Activated naive CD4-positive, alpha-beta T cell treated with anti-CD3 and anti-CD28 coated beads, Interleukin-2, amount 10 ng/mL, durations not matched to agents 7 days and 5 days (primary cell): ENCODE results near the gene SMARCD1.
"Not testable (repeated sequence)": the region's sequence is repeated elsewhere in the genome, so short reads cannot be mapped to it uniquely, and the experiment has no call there.

Source experiments
- CTCF ChIA-PET: fragments of 350-600 bp; sonication (Branson Sonifier 250); formaldehyde crosslinking; loops from one replicate; lab custom pipeline; 2021; ENCODE audit warnings: antibody characterized with exemption; lab: Charles Lee
- DNase-seq: peaks from one replicate; pipeline ENCODE4 v3.0.0-alpha.2; 2020
- H3K27ac Mint-ChIP-seq: one replicate; pipeline ENCODE4 v1.8.0; 2021; ENCODE audit warnings: mild to moderate bottlenecking, moderate library complexity, mixed read lengths
- H3K27me3 Mint-ChIP-seq: one replicate; pipeline ENCODE4 v1.8.0; 2021; ENCODE audit warnings: mild to moderate bottlenecking, mixed read lengths
- H3K36me3 Mint-ChIP-seq: one replicate; pipeline ENCODE4 v1.8.0; 2021; ENCODE audit warnings: mixed read lengths
- H3K4me1 Mint-ChIP-seq: one replicate; pipeline ENCODE4 v1.8.0; 2021; ENCODE audit warnings: mixed read lengths
- H3K4me3 Mint-ChIP-seq: one replicate; pipeline ENCODE4 v1.8.0; 2021; ENCODE audit warnings: mild to moderate bottlenecking, moderate library complexity, mixed read lengths
- H3K9me3 Mint-ChIP-seq: one replicate; pipeline ENCODE4 v1.8.0; 2021; ENCODE audit warnings: mixed read lengths

The SMARCD1 gene

DNA sequence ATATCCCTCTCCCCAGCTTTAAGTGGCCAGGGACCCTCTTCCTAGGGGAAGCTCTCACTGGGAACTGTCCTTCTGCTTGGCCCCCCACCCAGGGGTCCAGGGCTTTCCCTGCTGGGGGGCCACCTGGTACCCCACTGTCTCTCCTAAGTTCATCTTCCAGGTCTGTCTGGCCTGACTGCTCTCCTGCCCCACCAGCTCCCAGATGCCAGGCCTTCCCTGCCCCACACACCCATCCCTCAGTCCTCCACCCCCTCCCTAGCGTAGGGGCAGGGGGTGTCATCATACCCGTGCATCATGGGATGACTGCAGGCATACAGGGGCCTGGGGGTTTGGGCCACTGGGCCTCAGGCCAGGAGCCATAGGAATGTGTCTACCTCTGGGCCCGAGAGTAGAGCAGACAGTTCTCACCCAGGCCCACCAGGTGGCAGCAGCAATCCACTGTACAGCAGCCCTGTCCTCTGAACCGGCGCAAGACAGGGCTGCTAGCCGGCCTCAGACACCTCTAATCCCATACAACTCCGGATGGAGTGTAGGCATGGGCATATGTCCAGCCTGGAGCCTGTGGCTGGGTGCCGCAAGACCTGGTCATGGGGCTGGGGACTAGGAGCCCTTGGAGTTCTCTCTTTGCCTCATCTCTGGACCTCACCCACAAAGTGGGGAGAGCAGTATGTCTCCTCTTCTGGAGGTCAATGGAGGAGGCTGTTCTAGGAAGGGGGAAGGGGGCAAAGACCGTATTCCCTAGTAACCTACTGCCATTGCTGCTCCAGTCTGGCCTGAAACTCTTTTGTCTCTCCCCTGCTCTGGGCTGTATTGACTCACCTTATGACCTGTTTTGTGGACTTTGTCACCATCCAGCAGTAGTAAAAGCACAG lies 10.0 kb upstream of the SMARCD1 start:
- Mint-ChIP-seq H3K9me3 (no peaks in the 10 kb centered on the region), H3K36me3 (no peaks in the 10 kb centered on the region), H3K4me3 (no peak overlapping the region), H3K27ac (no peak overlapping the region), H3K4me1 (peaks cover 7% of the 10 kb centered on the region), H3K27me3 (peaks cover 41% of the 10 kb centered on the region)
- DNase-seq = peak; percentile 88
- CTCF ChIA-PET = interaction anchor here (0.8 to 13.7 kb wide), 14 partner anchors 8 to 108 kb away, joined by 3 to 232 read pairs (median 5); partner anchors contain the start of genes COX14 and SMARCD1

DNA sequence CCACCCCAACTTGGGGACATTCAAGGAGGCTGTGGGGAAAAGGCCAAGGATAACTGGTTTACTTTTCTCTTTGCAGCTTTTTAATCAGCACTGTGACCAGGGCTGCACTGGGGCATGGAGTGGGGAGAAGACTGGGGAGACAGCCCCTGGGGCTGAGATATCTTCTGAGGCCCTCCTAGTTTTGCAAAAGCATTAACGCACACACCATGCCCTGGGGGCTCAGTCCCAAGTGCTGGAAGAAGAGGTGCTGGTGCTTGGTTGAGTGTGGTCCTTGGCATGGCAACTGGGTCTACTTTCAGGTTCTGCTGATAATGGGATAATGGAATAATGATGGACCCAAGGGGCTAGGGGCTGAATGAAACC lies 9.4 kb upstream of the SMARCD1 start:
- H3K27me3 Mint-ChIP-seq = peaks cover 35% of the 10 kb centered on the region
- CTCF ChIA-PET = interaction anchor here (1.0 to 13.7 kb wide), 6 partner anchors 9 to 108 kb away, joined by 3 to 232 read pairs (median 6); partner anchors contain the start of gene SMARCD1
- H3K27ac Mint-ChIP-seq = no peak overlapping the region
- H3K36me3 Mint-ChIP-seq = no peaks in the 10 kb centered on the region
- H3K4me3 Mint-ChIP-seq = no peak overlapping the region
- no peaks in the 10 kb centered on the region for H3K9me3 Mint-ChIP-seq
- DNase-seq = no peak
- H3K4me1 Mint-ChIP-seq = peaks cover under 1% of the 10 kb centered on the region

DNA sequence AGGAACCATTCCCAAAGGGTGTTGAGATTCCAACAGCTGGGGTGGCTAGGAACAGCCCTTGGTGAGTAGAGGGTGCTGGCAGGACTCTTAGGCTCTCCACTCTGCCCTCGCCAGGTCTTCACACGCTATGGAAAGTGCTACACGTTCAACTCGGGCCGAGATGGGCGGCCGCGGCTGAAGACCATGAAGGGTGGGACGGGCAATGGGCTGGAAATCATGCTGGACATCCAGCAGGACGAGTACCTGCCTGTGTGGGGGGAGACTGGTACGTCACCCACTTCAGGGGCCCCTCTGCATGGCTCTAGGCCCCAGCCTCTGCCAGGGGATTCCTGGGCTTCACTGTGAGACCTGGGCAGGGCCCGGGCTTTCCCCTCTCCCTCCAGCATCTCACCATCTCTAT lies 8.0 kb upstream of the SMARCD1 start:
- H3K27me3 Mint-ChIP-seq = peaks cover 35% of the 10 kb centered on the region
- DNase-seq = no peak
- no peaks in the 10 kb centered on the region for H3K4me1 Mint-ChIP-seq
- no peaks in the 10 kb centered on the region for H3K36me3 Mint-ChIP-seq
- H3K9me3 Mint-ChIP-seq = no peaks in the 10 kb centered on the region
- H3K27ac Mint-ChIP-seq = no peak overlapping the region
- H3K4me3 Mint-ChIP-seq = no peak overlapping the region
- CTCF ChIA-PET = interaction anchor here (0.9 to 13.7 kb wide), 5 partner anchors 8 to 110 kb away, joined by 3 to 232 read pairs (median 5); partner anchors contain the start of gene SMARCD1

DNA sequence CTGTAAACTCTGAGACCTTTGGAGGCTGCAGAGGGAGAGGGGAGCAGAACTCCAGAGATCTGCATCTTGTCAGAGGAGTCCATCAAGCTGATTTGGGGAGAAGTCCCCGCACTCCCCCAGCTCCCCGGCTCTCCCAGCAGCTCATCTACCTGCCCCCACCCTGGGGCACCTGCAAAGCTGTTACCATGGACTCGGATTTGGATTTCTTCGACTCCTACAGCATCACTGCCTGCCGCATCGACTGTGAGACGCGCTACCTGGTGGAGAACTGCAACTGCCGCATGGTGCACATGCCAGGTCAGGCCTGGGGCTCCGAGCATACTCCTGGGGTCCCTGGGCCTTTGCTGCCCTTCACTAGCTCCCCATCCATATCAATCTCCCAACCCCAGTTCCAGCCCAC lies 6.9 kb upstream of the SMARCD1 start:
- Mint-ChIP-seq H3K9me3 (no peaks in the 10 kb centered on the region), H3K36me3 (no peaks in the 10 kb centered on the region), H3K4me1 (no peaks in the 10 kb centered on the region), H3K27me3 (peaks cover 31% of the 10 kb centered on the region), H3K4me3 (no peak overlapping the region), H3K27ac (no peak overlapping the region)
- no peak for DNase-seq
- CTCF ChIA-PET = interaction anchor here (0.7 to 1.5 kb wide), 2 partner anchors 33 to 206 kb away, joined by 3 to 6 read pairs; partner anchors contain the start of gene COX14

DNA sequence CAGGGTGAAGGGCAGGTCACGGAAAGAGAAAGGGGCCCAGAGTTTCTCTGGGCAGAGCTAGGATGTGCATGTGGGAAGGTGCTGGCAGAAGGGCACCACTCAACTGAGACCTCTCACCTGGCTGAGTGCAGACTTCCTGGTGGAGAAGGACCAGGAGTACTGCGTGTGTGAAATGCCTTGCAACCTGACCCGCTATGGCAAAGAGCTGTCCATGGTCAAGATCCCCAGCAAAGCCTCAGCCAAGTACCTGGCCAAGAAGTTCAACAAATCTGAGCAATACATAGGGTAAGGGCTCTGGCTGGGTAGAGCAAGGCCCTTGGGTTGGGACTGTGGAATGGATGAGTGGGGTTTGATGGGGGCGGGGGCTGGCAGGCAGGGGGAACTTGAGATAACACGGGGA lies 5.4 kb upstream of the SMARCD1 start:
- Mint-ChIP-seq H3K36me3 (no peaks in the 10 kb centered on the region), H3K27ac (no peak overlapping the region), H3K9me3 (no peaks in the 10 kb centered on the region), H3K4me3 (no peak overlapping the region), H3K27me3 (peaks cover 30% of the 10 kb centered on the region), H3K4me1 (peaks cover 7% of the 10 kb centered on the region)
- CTCF ChIA-PET = interaction anchor here (1.2 kb wide), 1 partner anchor 40 kb away, joined by 3 read pairs; no protein-coding TSS in a partner anchor
- DNase-seq = no peak

DNA sequence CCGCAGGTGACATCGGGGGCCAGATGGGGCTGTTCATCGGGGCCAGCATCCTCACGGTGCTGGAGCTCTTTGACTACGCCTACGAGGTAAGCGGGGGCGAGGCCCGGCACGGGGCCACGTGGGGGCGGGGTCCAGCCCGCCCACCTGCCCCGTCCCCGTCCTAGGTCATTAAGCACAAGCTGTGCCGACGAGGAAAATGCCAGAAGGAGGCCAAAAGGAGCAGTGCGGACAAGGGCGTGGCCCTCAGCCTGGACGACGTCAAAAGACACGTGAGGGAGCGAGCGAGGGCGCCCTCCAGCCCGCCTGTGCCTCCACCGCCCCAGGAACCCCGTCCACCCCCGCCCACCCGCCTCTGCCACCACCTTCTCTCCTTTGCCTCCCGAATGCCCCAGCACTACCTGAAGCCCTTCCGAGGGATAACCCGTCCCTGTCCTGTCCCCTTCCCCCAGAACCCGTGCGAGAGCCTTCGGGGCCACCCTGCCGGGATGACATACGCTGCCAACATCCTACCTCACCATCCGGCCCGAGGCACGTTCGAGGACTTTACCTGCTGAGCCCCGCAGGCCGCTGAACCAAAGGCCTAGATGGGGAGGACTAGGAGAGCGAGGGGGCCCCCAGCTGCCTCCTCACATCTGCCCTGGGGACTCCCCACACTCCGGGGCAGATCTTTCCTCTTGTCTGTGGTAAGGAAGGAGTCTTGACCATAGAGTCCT lies 3.9 kb upstream of the SMARCD1 start:
- no peaks in the 10 kb centered on the region for H3K36me3 Mint-ChIP-seq
- no peak overlapping the region for H3K4me3 Mint-ChIP-seq
- CTCF ChIA-PET = interaction anchor here (1.0 to 3.4 kb wide), 3 partner anchors 11 to 114 kb away, joined by 3 to 21 read pairs (median 7); no protein-coding TSS in a partner anchor
- DNase-seq = no peak
- H3K27ac Mint-ChIP-seq = no peak overlapping the region
- H3K9me3 Mint-ChIP-seq = no peaks in the 10 kb centered on the region
- H3K27me3 Mint-ChIP-seq = peaks cover 20% of the 10 kb centered on the region
- H3K4me1 Mint-ChIP-seq = peaks cover 17% of the 10 kb centered on the region

DNA sequence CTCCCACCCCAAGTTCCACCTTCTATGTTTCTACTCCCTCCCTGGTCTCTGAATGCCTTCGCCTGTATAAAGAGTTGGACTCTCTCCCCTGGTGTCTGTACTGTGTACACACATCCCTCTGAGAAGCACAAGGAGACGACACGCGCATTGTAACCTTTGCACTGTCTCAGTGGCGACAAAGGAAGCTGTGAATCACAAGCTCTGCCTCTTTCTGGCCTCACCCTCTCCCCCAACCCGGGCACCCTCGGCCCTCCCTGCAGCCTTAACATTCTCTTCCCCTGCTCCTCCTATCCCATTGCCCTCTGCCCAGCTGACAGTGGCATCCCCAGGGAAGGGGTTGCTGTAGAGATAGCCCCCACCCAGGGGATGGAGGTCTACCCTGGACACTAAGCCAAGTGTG lies 2.5 kb upstream of the SMARCD1 start:
- Mint-ChIP-seq H3K27me3 (peaks cover 16% of the 10 kb centered on the region), H3K4me3 (no peak overlapping the region), H3K4me1 (peaks cover 25% of the 10 kb centered on the region), H3K27ac (no peak overlapping the region), H3K9me3 (no peaks in the 10 kb centered on the region), H3K36me3 (peaks cover 7% of the 10 kb centered on the region)
- CTCF ChIA-PET = interaction anchor here (0.9 to 5.6 kb wide), 7 partner anchors 8 to 116 kb away, joined by 3 to 40 read pairs (median 7); partner anchors contain the start of gene COX14
- no peak for DNase-seq

DNA sequence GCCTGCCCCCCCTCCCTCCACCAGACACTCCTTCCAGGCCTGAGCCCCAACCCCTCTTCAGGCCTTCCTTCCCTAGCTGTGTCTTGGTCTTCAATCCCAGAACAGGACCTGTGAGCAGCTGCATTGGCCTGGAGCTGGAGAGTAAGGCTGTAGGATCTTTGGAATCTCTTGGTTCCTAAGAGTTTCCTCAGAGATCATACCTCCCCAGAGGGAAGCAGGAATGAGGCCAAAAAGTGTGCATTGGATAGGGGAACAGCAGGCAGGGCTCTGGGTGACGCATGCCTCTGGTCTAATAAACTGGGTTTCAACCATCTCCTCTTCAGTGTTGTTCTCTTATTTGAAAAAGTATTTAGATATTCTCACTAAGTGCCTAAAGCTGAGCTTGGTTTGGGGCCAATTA lies 1.8 kb upstream of the SMARCD1 start:
- Mint-ChIP-seq H3K4me3 (peak overlapping the region; percentile 55), H3K9me3 (no peaks in the 10 kb centered on the region), H3K27me3 (peaks cover 9% of the 10 kb centered on the region), H3K27ac (peak overlapping the region; percentile 64), H3K4me1 (peaks cover 25% of the 10 kb centered on the region), H3K36me3 (peaks cover 7% of the 10 kb centered on the region)
- no peak for DNase-seq
- CTCF ChIA-PET = interaction anchor here (0.9 to 5.6 kb wide), 6 partner anchors 9 to 93 kb away, joined by 3 to 40 read pairs (median 12); partner anchors contain the start of genes COX14 and GPD1

DNA sequence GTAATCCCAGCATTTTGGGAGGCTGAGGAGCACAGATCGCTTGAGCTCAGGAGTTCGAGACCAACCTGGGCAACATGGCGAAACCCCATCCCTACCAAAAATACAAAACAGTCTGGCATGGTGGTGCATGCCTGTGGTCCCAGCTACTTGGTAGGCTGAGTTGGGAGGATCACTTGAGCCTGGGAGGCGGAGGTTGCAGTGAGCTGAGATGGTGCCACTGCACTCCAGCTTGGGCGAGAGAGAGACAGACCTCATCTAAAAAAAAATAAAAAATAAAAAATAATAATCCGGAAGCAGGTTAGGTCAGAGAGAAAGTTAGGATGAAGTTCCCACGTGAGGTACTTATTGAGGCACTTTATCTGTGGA lies 750 bp upstream of the SMARCD1 start:
- not testable (repeated sequence) for H3K27me3 Mint-ChIP-seq, DNase-seq, H3K36me3 Mint-ChIP-seq, H3K9me3 Mint-ChIP-seq
- Mint-ChIP-seq H3K27ac (peak overlapping the region; percentile 95), H3K4me1 (peaks cover 30% of the 10 kb centered on the region), H3K4me3 (peak overlapping the region; percentile 92)
- CTCF ChIA-PET = interaction anchor here (0.8 to 5.6 kb wide), 11 partner anchors 8 to 117 kb away, joined by 3 to 40 read pairs (median 5); partner anchors contain the start of genes COX14 and GPD1

DNA sequence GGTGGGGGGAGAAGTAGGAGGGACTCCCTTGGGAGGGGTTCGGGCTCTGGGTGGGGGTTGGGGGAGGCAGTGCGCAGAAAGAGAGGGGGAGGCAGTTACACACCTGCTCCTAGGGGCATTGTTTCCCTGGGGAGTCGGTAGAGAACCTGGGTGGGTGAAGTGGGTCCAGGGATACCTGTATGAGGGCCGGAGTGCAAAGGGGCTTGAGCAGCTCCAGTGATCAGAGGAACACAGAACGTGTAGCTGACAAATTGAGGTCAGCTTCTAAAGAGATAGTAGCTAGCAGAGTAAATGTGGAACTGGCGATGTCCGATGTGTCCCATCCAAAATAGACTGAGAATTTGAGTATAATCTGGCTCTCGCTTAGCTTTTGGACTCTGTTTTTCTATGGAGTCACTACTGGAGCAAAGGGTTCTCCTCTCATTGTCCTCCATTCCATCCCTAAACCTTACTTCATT lies 502 bp downstream of the SMARCD1 start:
- CTCF ChIA-PET = interaction anchor here (0.8 to 5.6 kb wide), 11 partner anchors 9 to 308 kb away, joined by 3 to 40 read pairs (median 5); partner anchors contain the start of gene COX14
- Mint-ChIP-seq H3K9me3 (no peaks in the 10 kb centered on the region), H3K36me3 (peaks cover 16% of the 10 kb centered on the region), H3K27me3 (peaks cover 6% of the 10 kb centered on the region), H3K4me1 (peaks cover 30% of the 10 kb centered on the region), H3K27ac (peak overlapping the region; percentile 86), H3K4me3 (peak overlapping the region; percentile 92)
- no peak for DNase-seq

DNA sequence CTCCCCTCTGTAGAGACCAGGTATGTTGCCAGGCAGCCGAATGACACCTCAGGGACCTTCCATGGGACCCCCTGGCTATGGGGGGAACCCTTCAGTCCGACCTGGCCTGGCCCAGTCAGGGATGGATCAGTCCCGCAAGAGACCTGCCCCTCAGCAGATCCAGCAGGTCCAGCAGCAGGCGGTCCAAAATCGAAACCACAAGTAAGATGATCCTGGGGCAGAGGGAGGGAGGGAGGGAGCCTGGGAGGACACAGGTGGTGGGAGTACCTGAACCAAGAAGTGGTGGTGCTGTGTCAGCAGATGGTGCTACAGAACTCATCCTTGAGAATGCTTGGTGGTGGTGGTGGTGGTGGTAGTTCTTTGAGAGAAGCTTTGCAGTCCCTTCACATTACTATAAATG lies 1.0 kb downstream of the SMARCD1 start:
- DNase-seq = peak; percentile 30
- H3K36me3 Mint-ChIP-seq = peaks cover 19% of the 10 kb centered on the region
- H3K9me3 Mint-ChIP-seq = no peaks in the 10 kb centered on the region
- H3K27ac Mint-ChIP-seq = peak overlapping the region; percentile 86
- CTCF ChIA-PET = interaction anchor here (0.8 to 5.6 kb wide), 7 partner anchors 12 to 309 kb away, joined by 3 to 40 read pairs (median 8); partner anchors contain the start of genes CERS5 and COX14
- H3K4me1 Mint-ChIP-seq = peaks cover 30% of the 10 kb centered on the region
- peaks cover 6% of the 10 kb centered on the region for H3K27me3 Mint-ChIP-seq
- H3K4me3 Mint-ChIP-seq = peak overlapping the region; percentile 92

DNA sequence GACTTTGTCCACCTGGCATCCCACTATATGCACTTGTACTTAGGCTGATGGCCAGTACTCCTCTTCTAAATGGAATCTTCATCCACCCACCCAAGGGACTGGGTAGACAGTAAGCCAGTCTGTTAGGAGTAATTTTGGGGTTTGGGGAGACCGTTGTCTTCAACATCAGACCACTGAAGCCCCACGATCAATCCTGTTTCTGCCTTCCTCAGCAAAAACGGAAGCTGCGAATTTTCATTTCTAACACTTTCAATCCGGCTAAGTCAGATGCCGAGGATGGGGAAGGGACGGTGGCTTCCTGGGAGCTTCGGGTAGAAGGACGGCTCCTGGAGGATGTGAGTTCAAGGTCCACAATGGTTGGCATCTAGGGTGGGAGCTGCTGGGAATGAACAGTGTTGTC lies 2.0 kb downstream of the SMARCD1 start:
- no peaks in the 10 kb centered on the region for H3K9me3 Mint-ChIP-seq
- CTCF ChIA-PET = interaction anchor here (0.7 to 5.6 kb wide), 10 partner anchors 13 to 89 kb away, joined by 3 to 20 read pairs (median 4); partner anchors contain the start of genes CERS5 and COX14
- H3K27me3 Mint-ChIP-seq = no peaks in the 10 kb centered on the region
- peaks cover 24% of the 10 kb centered on the region for H3K36me3 Mint-ChIP-seq
- peak overlapping the region; percentile 35 for H3K27ac Mint-ChIP-seq
- H3K4me3 Mint-ChIP-seq = no peak overlapping the region
- peaks cover 30% of the 10 kb centered on the region for H3K4me1 Mint-ChIP-seq
- DNase-seq = no peak

DNA sequence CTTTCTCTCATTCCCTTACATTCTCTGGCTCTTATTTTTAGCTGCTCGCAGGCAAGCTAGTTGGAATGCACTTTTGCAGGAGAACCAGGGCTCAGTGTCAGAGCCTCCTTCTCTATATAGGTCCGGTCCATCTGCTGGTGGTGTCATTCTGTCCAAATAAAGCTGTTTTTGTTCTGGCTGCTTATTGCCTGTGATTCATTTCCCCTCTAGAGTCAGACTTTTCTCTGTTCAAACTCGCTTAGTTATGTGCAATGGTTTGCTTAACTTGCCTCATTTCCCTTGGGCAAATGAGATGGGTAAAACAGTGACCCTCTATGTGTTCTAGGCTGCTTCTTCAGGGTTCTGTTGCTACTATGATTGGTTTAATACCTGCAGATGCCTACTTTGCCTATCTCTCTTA lies 2.9 kb downstream of the SMARCD1 start:
- Mint-ChIP-seq H3K27ac (no peak overlapping the region), H3K4me1 (peaks cover 30% of the 10 kb centered on the region), H3K9me3 (no peaks in the 10 kb centered on the region), H3K27me3 (no peaks in the 10 kb centered on the region), H3K36me3 (peaks cover 24% of the 10 kb centered on the region), H3K4me3 (no peak overlapping the region)
- DNase-seq = no peak
- CTCF ChIA-PET = interaction anchor here (0.5 to 5.6 kb wide), 12 partner anchors 12 to 555 kb away, joined by 3 to 20 read pairs (median 4); partner anchors contain the start of gene COX14
